Motor neuron (in vitro differentiated cells): Measurements from ENCODE around the gene PIP5K1B. TPM values are rescaled to one million over a fixed set of nuclear protein-coding genes. Genes with fewer than 3 reads are reported as not detected.

Experiments
- ATAC-seq, 8 experiments: fragments of 200-7000 bp; cut with Tn5 transposase; replicated peaks in 6 of 8; 2 replicates each; pipeline ENCODE4 v1.8.0; 2021; ENCODE audit warnings: mild to moderate bottlenecking in 8 of 8, moderate library complexity in 8 of 8
- H3K27ac ChIP-seq, 2 donors: fragments of 250-450 bp; sonication (Bioruptor Pico); 2 replicates each; pipeline ENCODE4 v1.9.0; 2021; ENCODE audit warnings: antibody characterized with exemption in 2 of 2, mild to moderate bottlenecking in 2 of 2, moderate library complexity in 1 of 2
- H3K4me1 ChIP-seq, 2 donors: fragments of 250-450 bp; sonication (Bioruptor Pico); replicated peaks in 1 of 2; 2 replicates each; pipeline ENCODE4 v1.6.1; 2021; ENCODE audit warnings: antibody characterized with exemption in 2 of 2, mild to moderate bottlenecking in 2 of 2, moderate library complexity in 1 of 2
- H3K4me3 ChIP-seq, 5 donors: fragments of 250-450 bp; sonication (Bioruptor Pico); 2 replicates each; pipeline ENCODE4 v1.9.0; 2021; ENCODE audit warnings: antibody characterized with exemption in 5 of 5, mild to moderate bottlenecking in 5 of 5, moderate library complexity in 4 of 5
- WGBS, 10 experiments: fragments of 450-650 bp; shearing (Covaris generic); methylation state at CpG; one replicate each; pipeline ENCODE4 v1.0.0; 2022; 5-methylcytosine and 5-hydroxymethylcytosine counted together
- in situ Hi-C, 9 experiments: fragments of 400-800 bp; cut with MboI; loops; one replicate each; pipeline ENCODE4 v1.15.0; 2021; ENCODE audit warnings: low sequenced_read_pairs in 9 of 9, low pct_unique_long_range_greater_than_20kb in 2 of 9; ENCODE audit not compliant: unreplicated experiment in 9 of 9
- total RNA-seq, 8 experiments: library from RNA; unstranded; fragments of 300-600 nt; gene quantifications; 2 replicates each; pipeline versions ENCODE4 v1.2.3 to v1.2.4, GENCODE V29; 2022

The PIP5K1B gene
- total RNA-seq, 8 experiments from 2014 or later, result 0.18 to 2.4 (median 0.47) TPM

GRCh38 chr9:68747043-68747533 lies 42.0 kb downstream of the PIP5K1B start:
- no peak overlapping the region for H3K27ac ChIP-seq
- peak in 3 of 8 experiments; percentile 43 to 72 (median 70) for ATAC-seq
- H3K4me1 ChIP-seq, result no peaks in the 10 kb centered on the region
- 29 to 92% (median 82%) methylated on average over 4 to 7 of the region's 9 CpGs; no CpG with 5 or more reads in 2 of the 10 experiments for WGBS, 10 experiments
- H3K4me3 ChIP-seq, result no peak overlapping the region
- in situ Hi-C loops, result no loop called here

GRCh38 chr9:68749135-68749534 lies 44.1 kb downstream of the PIP5K1B start:
- H3K4me1 ChIP-seq, result no peaks in the 10 kb centered on the region
- ATAC-seq, result no peak
- no peak overlapping the region for H3K27ac ChIP-seq
- in situ Hi-C loops, result no loop called here
- 0 to 100% (median 40%) methylated on average over 1 to 3 of the region's 3 CpGs; no CpG with 5 or more reads in 5 of the 10 experiments for WGBS, 10 experiments
- no peak overlapping the region for H3K4me3 ChIP-seq

- Histone ChIP-seq H3K27ac (no peak overlapping the region), H3K4me1 (no peaks in the 10 kb centered on the region), H3K4me3 (no peak overlapping the region)
- WGBS, 10 experiments, result 25 to 100% (median 77%) methylated on average over 1 to 3 of the region's 3 CpGs; no CpG with 5 or more reads in 4 of the 10 experiments
- peak in 2 of 8 experiments; percentile 27 to 29 for ATAC-seq
- in situ Hi-C loops, result no loop called here
Observed at GRCh38 chr9:68749579-68750159, 44.6 kb downstream of the PIP5K1B start.

- Histone ChIP-seq H3K4me3 (no peak overlapping the region), H3K4me1 (no peaks in the 10 kb centered on the region), H3K27ac (no peak overlapping the region)
- in situ Hi-C loops, result no loop called here
- peak in 1 of 8 experiments; percentile 46 for ATAC-seq
- WGBS, 10 experiments, result 0 to 100% (median 45%) methylated on average over 1 to 6 of the region's 6 CpGs
Observed at GRCh38 chr9:68750255-68750654, 45.2 kb downstream of the PIP5K1B start.

GRCh38 chr9:68750786-68751185 lies 45.7 kb downstream of the PIP5K1B start:
- H3K4me3 ChIP-seq, result no peak overlapping the region
- in situ Hi-C loops, result no loop called here
- no peak for ATAC-seq

GRCh38 chr9:68751556-68751955 lies 46.5 kb downstream of the PIP5K1B start:
- no peak overlapping the region for H3K27ac ChIP-seq
- H3K4me3 ChIP-seq, result no peak overlapping the region
- in situ Hi-C loops, result no loop called here
- H3K4me1 ChIP-seq, result peaks cover 0 to 6% of the 10 kb centered on the region in 2 donors
- ATAC-seq, result peak in 1 of 8 experiments; percentile 23

More at GRCh38 chr9:68750786-68751185, 45.7 kb downstream of the PIP5K1B start:
- no peak overlapping the region for H3K27ac ChIP-seq
- peaks cover 0 to 1% of the 10 kb centered on the region in 2 donors for H3K4me1 ChIP-seq
- 0 to 100% (median 69%) methylated on average over 1 to 4 of the region's 4 CpGs; no CpG with 5 or more reads in 1 of the 10 experiments for WGBS, 10 experiments

GRCh38 chr9:68755051-68755450 lies 50.0 kb downstream of the PIP5K1B start:
- H3K4me1 ChIP-seq, result peaks cover 0 to 6% of the 10 kb centered on the region in 2 donors
- 0 to 92% (median 29%) methylated on average over 1 of the region's 1 CpG; no CpG with 5 or more reads in 2 of the 10 experiments for WGBS, 10 experiments
- no peak for ATAC-seq
- no peak overlapping the region for H3K4me3 ChIP-seq
- H3K27ac ChIP-seq, result no peak overlapping the region
- in situ Hi-C loops, result no loop called here

- Histone ChIP-seq H3K27ac (no peak overlapping the region), H3K4me1 (peaks cover 0 to 6% of the 10 kb centered on the region in 2 donors), H3K4me3 (no peak overlapping the region)
- in situ Hi-C loops, result no loop called here
- ATAC-seq, result no peak
- 0 to 43% (median 17%) methylated on average over 1 to 2 of the region's 4 CpGs; no CpG with 5 or more reads in 5 of the 10 experiments for WGBS, 10 experiments
Observed at GRCh38 chr9:68755752-68756151, 50.7 kb downstream of the PIP5K1B start.

GRCh38 chr9:68759981-68760673 lies 55.1 kb downstream of the PIP5K1B start:
- in situ Hi-C loops, result no loop called here
- H3K27ac ChIP-seq, result no peak overlapping the region
- no peak overlapping the region for H3K4me3 ChIP-seq
- peaks cover 0 to 6% of the 10 kb centered on the region in 2 donors for H3K4me1 ChIP-seq
- no peak for ATAC-seq
- 0 to 93% (median 67%) methylated on average over 1 to 2 of the region's 2 CpGs; no CpG with 5 or more reads in 3 of the 10 experiments for WGBS, 10 experiments

- H3K27ac ChIP-seq, result no peak overlapping the region
- no peak overlapping the region for H3K4me3 ChIP-seq
- peak in 3 of 8 experiments; percentile 48 to 83 (median 79) for ATAC-seq
- in situ Hi-C loops, result no loop called here
- WGBS, 10 experiments, result 0 to 83% (median 47%) methylated on average over 1 to 2 of the region's 2 CpGs; no CpG with 5 or more reads in 1 of the 10 experiments
- peaks cover 0 to 4% of the 10 kb centered on the region in 2 donors for H3K4me1 ChIP-seq
Observed at GRCh38 chr9:68760674-68761333, 55.8 kb downstream of the PIP5K1B start.

- ATAC-seq, result no peak
- in situ Hi-C loops, result no loop called here
- Histone ChIP-seq H3K4me3 (no peak overlapping the region), H3K4me1 (no peaks in the 10 kb centered on the region), H3K27ac (no peak overlapping the region)
- whole genome bisulfite sequencing, 10 experiments, result 33 to 100% (median 73%) methylated on average over 2 to 4 of the region's 4 CpGs; no CpG with 5 or more reads in 3 of the 10 experiments
Observed at GRCh38 chr9:68762570-68762969, 57.5 kb downstream of the PIP5K1B start.

GRCh38 chr9:68763104-68763503 lies 58.1 kb downstream of the PIP5K1B start:
- Histone ChIP-seq H3K4me1 (peaks cover 0 to under 1% of the 10 kb centered on the region in 2 donors), H3K4me3 (no peak overlapping the region), H3K27ac (no peak overlapping the region)
- in situ Hi-C loops, result no loop called here
- no peak for ATAC-seq
- WGBS, 10 experiments, result 23 to 100% (median 86%) methylated on average over 2 to 3 of the region's 3 CpGs; no CpG with 5 or more reads in 1 of the 10 experiments

- ATAC-seq, result peak in 1 of 8 experiments; percentile 7
- WGBS, 10 experiments, result 0 to 78% (median 67%) methylated on average over 1 to 3 of the region's 3 CpGs; no CpG with 5 or more reads in 3 of the 10 experiments
- no peak overlapping the region for H3K27ac ChIP-seq
- in situ Hi-C loops, result no loop called here
- H3K4me3 ChIP-seq, result no peak overlapping the region
- peaks cover 11 to 26% of the 10 kb centered on the region in 2 donors for H3K4me1 ChIP-seq
Observed at GRCh38 chr9:68768619-68769018, 63.6 kb downstream of the PIP5K1B start.
